HG02970 (cell line): ENCODE data around the gene PREX1.
"Not testable (repeated sequence)": the region's sequence is repeated elsewhere in the genome, so short reads cannot be mapped to it uniquely, and the experiment has no call there.

ENCODE experiments used
- ATAC-seq: cut with Tn5 transposase; IDR thresholded peaks from one replicate; pipeline ENCODE4 v1.9.1; 2021; ENCODE audit warnings: mild to moderate bottlenecking, moderate library complexity, moderate number of reproducible peaks; ENCODE audit not compliant: unreplicated experiment, low FRiP score

The PREX1 gene

DNA sequence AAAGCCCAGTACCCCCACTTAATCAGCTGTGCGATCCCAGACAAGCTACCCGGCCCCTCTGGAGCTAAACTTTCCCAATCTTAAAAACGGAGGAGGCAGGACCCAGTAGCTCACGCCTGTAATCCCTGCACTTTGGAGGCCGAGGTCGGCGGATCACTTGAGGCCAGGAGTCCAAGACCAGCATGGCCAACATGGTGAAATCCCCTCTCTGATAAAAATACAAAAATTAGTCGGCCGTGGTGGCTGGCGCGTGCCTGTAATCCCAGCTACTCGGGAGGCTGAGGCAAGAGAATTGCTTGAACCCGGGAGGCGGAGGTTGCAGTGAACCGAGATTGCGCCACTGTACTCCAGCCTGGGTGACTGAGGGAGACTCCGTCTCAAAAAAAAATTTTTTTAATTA is 1.3 kb downstream of the PREX1 start:
- ATAC-seq, result not testable (repeated sequence)

DNA sequence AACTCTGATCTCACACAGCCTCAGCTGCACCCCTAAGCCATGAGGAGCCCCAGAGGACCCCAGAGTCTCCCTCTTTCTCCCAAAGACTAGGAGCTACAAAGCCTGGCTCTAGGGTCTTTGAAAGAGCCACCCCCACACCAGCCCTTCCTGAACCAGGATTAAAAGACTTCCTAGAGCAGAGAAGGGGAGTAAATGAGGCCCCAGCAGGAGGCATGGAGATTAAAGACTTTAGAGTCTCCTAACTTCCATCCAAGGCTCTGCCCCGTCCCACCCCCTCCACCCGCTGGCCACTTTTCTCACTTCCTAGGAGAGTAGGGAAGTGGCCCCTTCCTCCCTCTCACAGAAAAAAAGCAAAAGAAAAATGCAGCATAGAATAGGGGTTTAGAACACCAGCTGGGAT is 1.7 kb downstream of the PREX1 start:
- ATAC-seq, result no peak

DNA sequence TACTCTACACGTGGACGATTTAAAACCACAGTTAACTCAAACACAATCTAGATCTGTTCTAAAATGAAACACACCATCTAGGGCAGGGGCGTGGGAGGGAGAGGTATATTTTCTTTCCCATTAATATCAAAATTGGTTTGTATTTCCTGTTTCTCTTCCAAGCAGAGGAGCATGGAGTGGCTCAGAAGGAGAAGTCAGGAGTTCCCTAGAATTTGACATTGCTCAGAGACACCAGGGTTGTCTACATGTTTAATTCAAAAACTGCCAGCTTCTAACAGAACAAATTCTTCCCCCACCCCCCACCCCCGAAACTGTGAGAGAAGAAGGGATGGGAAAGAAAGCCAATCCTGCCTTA is 2.3 kb downstream of the PREX1 start:
- no peak for ATAC-seq

DNA sequence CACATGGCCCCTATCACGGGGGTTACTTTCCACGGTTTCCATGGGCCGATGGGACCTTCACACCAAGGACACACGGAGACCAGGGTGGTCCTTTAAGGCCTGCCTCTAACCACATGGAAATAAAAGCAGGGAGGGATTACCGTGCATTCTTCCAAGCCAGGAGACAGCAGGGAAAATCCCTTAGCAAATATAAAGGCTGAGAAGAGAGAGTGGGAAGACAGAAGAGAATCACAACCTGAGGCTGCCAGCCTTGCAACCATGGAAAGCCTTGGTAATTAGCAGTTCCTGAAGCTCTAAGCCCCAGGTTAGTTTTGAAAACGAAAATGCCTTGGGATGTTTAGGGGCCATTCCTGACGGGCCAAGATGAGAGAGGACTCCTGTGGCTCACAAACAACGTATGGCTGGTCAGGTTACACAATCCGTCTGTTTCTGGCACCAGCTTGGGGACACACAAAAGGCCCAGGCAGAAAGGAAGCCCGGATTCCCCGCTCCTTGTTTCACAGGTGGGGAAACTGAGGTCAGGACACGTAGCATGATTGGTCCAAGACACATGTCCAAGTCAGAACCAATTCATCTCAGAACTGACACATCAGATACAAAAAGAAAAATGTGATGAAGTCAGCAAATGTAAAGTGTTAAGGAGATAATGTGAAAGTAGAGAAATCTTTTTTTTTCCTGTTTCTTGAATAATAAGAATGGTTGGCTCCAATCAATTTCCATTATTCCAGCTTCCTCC is 2.8 kb downstream of the PREX1 start:
- ATAC-seq, result no peak

DNA sequence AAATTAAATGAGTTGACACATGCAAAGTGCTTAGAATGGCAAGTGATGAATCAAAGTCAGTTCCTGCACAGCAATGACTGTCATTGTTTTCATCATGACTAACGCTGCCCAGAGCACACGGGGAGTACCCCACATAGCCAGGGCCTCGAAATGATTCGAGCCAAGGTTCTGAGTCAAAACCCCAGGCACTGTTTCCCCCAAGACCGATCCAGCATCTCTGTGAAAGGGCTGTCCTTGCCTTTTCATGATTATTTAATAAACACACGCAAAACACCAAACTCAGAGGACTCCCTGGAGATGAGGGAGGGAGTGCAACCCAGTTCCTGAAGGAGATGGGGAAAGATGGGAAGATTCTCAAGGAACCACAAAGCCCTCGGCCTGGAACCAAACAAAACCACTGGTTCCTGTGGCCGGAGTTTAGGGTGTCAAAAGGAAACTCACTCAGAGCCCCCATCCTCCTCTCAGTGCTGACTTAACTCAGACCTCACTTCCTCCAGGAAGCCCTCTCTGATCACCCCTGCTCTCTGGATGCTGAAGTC is 3.8 kb downstream of the PREX1 start:
- no peak for ATAC-seq

DNA sequence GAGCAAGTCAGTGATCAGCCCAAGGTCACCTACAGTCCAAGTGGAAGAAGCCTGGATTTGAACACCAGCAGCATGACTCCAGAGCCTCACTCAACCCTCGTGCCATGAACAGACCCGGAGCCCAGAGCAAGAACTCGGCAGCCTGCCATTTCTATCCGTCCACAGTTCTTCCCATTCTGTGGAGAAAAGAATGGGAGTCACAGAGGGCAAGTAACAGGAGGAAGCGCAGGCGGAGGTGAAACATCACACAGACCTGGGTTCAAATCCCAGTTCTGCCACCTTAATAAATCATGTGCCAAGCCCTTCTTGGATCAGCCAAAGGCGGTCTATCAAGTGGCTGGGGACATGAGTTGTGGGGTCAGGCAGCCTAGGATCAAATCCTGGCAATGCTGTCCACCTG is 4.3 kb downstream of the PREX1 start:
- ATAC-seq, result no peak

DNA sequence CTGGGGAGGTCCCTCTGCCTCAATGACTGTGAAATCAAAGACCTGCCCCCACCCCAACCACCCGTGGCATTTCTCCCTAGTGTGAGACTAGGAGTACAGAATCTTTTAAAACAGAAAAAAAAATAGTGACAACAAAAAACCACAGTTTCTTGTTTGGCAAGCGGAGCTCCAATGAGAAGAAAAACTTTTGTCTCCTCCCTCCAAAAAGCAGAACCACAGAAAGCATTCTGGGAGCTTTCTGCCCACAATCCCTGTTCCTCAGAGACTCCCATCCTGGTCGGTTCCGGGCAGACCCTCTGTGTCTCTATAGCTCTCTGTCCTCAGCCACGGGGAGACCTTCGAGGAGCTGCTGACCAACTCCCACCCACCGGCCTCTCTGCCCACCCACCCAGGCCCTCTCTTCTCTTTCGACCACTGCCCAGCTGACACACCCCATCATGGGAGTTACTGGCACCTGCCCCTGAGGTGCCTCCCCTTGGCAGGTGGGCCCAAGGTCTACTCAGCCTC is 4.9 kb downstream of the PREX1 start:
- ATAC-seq, result no peak

DNA sequence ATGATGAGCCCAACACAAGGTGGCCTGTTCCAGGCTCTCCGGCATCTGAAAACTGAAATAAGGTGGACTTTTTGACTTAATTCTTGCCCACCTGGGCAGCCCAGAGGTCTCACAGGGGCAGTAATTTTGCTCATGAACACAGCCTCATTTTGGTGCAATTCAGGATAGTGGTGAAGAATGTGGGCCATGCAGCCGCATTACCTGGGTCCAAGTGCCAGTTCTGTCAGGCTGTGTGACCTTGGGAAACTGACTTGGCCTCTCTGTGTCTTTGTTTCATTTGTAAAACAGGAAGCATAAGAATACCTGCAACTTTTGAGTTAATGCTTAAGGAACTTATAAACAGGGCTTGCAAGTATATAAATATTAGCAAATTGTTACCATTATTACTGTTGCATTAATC is 5.6 kb downstream of the PREX1 start:
- no peak for ATAC-seq

DNA sequence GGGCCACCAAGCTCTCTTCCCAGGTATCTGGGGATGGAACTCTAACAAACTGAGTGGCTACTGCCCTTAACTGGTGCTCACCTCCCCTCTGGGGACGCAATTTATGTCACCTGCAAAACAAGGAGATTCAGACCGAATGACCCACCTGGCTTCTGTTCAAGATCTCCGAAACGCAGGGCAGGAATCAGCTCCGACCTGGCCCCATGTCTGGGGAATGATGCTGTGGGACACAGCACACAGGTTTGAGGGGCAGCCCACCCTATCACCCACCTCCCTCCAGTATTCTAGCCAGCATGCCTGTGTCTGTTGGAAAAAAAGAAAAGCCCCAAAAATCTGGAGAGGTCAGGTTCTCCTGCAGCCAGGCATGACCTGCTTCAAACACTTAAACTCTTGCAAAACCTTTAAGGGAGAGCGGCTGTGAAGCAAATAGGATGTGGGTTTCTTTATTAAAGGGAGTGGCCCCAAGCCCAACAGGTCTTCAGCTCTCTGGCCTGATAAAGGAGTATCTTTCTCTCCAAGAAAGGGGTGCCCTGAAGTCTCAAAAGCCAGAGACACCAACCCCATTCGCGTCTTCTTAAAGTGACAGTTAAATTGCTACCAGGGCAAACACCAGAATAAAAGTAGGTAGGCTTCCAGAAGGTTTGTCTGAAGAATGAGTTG is 6.4 kb downstream of the PREX1 start:
- ATAC-seq, result no peak

DNA sequence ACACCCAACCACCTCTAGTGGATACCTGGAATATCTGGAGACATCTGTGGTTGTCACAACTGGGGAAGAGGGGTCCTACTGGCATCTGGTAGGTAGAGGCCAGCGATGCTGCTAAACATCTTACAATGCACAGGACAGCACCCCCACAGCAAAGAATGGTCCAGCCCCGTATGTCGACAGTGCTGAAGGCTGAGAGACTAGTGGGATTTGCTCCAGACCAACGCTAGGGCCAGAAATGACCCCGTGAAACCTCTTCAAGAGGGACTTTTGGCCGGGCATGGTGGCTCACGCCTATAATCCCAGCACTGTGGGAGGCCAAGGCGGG is 7.2 kb downstream of the PREX1 start:
- no peak for ATAC-seq

DNA sequence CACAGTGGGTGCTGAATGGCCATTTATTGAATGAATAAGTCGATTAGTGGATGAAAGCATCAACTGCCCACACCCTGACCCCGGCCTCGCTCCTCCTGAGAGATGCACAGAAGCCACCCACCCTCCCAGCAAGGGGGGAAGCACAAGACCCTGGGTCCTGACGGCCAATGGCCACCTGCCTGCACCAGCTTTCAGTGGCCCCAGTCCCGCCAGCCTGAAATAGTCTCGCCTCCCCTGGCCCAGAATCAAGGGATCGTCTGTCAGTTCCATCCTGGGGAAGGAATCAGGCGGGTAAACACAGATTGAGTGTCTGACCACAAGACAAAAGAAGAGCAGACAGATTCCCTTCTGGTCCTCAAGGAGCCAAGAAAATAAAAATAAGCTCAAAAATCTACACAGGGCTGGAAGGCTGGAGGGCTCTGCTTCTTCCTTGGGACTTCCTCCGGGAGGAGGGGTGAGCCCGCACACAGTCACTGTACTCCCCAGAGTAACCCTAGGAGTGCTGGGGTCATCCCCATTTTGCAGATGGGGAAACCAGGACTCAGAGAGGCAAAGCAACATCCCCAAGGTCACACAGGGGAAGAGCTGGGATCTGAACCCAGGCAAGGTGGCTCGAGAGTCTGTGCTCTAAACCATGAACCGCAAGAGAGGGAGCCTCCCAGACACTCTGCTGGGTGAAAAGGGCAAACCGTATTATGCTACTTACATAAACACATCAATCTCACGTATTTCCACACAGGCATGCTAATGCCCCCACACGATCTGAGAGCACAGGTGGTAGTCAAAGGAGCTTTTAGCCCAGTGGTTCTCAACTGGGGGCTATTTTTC is 7.8 kb downstream of the PREX1 start:
- no peak for ATAC-seq

DNA sequence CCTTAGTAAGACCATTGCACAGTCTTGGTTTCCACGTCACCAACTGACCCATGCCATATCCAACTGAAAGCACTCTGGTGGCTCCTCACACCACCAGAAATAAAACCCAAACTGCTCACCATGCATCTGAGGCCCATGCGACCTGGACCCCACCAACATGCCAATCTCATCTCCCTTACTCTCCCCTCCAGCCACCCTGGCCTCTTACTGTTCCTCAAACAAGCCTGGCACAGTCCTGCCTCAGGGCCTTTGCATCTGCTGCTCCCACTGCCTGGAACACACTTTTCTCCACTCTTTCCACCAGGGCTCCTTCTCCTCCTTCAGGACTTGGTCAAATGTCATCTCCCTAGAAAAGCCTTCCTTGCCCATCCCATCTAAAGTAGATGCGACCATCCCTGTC is 8.7 kb downstream of the PREX1 start:
- ATAC-seq, result no peak

DNA sequence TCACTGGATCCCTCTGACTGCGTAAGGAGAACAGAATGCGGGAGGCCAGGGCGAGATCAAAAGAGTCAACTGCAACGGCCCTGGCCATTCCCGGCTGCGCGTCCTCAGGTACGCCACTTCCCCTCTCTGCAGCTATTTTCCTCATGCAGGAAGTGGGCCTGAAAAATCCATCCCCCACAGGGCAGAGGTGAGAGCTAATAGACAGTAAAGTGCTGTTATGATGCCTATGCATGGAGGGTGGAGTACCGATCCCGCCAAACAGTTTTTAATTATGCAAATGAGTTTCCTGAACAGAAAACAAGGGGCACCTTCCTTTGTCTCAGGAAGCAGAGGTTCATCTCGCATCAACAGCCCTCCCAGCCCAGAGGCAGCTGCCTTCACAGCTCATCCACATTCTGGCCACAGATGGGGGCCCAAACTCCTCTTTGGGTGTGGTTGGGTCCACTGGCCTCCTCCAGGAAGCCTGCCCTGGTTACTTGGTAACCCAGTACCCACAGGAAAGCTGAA is 9.3 kb downstream of the PREX1 start:
- ATAC-seq, result no peak

DNA sequence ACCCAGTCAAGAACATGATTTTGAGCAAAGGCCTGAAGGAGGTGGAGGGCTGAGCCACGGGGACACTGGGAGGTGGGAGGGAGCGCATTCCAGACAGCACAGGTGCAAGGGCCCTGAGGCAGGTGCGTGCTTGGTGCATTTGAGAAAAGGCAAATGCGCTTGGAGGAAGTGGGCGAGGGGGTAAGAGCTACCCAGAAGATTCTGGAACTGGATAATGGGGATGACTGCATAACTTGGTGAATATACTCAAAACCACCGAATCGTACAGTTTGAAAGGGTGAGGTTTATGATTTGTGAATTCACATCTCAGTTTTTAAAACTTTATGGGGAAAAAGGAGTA is 9.8 kb downstream of the PREX1 start:
- ATAC-seq, result no peak

DNA sequence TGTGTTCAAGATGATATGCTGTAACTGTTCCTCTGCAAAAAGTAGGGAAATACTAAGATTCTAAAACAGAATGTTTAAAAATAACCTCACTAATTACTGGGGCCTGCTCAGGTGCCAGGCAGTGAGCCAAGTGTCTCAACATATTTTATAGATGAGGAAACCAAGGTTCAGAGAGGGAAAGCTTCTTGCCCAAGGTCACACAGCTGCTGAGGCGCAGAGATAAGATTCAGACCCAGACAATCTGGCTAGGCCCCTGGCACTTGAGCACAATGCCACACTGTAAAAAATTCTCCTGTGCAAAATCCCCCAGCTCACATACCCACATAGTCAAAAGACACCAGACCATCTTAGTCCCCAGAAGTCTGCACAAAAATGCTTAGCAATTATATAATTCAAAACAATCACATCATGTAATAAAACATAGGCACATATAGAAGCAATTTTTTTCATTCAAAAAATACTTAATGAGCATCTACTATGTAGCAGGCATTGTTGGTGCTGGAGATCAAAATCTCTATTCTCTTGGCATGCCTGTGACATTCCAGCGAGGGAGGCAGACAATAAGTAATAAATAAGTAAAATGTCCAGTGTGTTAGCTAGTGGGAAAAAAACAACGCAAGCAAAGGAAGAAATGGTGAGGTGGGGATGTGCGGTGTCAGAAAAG is 10.3 kb downstream of the PREX1 start:
- ATAC-seq, result no peak

DNA sequence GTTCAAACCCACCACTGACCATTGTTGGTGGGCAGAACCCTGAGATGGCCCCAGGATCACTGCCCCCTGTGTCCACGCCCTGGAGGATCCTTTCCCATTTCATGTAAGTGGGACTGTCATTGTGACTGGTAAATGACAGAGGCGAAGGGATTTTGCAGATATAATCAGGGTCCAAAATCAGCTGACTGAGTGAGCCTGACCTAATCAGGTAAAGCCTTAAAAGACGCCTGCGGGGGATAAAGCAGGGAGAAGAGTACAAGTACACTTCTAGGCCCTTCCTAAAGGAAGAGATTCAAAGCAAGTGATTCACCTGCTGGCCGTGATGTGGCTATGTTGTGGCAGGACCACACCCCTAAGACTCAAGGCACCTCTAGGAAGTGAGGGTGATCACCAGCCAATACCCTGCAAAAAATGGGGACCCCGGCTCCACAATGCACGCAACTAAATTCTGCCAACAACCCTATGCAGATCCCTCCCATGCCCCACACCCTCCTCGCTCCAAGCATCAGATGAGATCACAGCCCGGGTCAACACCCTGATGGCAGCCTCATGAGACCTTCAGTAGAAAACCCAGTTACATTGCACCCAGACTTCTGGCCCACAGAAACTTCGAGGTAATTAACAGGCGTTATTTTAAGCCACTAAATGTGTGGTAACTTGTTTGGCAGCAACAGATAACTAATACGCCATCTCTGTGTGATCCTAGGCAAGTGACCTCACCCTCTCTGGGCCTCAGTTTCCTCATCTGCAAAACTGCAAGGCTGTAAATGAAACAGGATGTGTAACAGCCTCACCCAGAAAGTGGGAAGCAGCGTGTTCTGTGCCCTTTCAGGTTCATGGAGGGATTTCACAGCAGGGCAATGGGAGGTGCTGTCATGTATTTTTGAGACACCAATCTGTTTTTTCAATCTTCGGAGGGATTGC is 11.3 kb downstream of the PREX1 start:
- ATAC-seq, result no peak

DNA sequence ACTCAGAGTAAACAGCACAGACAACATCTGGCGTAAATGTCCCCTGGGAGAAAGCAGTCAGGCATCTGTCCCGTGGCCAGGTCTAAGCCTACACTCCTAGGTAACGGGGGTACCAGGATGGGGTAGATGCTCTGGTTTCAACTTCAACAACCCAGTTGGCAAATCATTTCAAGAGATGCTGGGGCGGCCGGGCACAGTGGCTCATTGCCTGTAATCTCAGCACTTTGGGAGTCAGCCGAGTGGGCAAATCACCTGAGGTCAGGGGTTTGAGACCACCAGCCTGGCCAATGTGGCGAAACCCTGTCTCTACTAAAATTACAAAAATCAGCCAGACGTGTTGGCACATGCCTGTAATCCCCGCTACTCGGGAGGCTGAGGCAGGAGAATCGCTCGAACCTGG is 12.3 kb downstream of the PREX1 start:
- ATAC-seq, result no peak

DNA sequence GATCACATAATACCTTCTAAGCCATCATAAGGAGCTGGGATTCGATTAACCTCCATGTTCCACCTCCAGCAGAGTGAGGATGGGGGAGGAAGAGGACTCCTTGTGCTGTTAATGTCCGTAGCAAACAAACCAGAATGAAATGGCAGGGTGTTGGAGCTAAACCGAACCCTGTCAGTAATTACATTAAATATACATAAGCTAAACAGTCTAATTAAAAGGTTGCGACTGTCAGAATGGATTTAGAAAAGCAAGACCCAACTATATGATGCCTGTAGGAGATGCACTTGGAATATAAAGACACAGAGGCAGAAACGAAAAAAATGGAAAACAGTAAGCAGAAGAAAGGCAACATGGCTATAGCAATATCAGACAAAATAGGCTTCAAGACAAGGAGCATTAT is 13.2 kb downstream of the PREX1 start:
- ATAC-seq, result no peak

DNA sequence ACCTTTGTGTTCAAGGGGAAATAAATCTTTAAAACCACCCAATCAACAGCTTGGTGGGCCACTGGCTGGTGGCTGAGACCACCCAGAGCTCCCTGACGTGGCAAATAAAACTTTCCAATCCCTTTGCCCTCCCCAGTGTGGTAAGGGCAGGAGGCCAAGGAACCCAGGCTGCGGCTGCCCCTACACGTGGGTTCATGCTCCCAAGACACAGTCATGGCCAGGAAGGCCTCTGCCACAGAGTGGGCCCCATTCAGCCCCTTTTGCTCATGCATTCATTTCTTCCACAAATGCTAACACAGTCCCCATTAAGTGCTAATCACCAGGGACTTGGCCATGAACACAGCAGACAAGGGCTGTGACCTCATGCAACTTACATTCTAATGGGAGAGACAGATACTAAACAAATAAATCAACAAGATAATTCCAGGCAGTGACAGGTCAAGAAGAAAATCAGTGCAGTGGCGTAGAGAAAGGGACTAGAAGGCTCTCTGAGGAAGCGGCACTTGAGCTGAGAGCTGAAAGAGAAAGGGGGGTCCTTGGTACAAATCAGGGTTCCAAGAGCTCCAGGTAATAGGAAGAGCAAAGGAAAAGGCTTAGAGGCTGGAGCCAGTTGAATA is 13.8 kb downstream of the PREX1 start:
- ATAC-seq, result no peak
